Cardiac fibroblast (primary cell): Measurements from ENCODE around the gene INTS1.

ENCODE experiments used
- DNase-seq, 2 donors: peaks; one replicate each; pipeline versions ENCODE4 v3.0.0 to v3.0.0-alpha.2; 2010; ENCODE audit warnings: low read depth in 2 of 2
- H3K4me3 ChIP-seq, 2 donors: replicated peaks in 1 of 2; 1 replicate in 1 of 2; 2 replicates in 1 of 2; pipeline ENCODE4 v1.5.1; 2011; ENCODE audit warnings: low read depth in 2 of 2, low read length in 2 of 2, mild to moderate bottlenecking in 2 of 2, moderate library complexity in 1 of 2
- CTCF ChIP-seq: IDR thresholded peaks from one replicate; pipeline ENCODE4 v1.5.1; 2011; ENCODE audit warnings: low read depth, mild to moderate bottlenecking, low read length, inconsistent platforms

The INTS1 gene

DNA sequence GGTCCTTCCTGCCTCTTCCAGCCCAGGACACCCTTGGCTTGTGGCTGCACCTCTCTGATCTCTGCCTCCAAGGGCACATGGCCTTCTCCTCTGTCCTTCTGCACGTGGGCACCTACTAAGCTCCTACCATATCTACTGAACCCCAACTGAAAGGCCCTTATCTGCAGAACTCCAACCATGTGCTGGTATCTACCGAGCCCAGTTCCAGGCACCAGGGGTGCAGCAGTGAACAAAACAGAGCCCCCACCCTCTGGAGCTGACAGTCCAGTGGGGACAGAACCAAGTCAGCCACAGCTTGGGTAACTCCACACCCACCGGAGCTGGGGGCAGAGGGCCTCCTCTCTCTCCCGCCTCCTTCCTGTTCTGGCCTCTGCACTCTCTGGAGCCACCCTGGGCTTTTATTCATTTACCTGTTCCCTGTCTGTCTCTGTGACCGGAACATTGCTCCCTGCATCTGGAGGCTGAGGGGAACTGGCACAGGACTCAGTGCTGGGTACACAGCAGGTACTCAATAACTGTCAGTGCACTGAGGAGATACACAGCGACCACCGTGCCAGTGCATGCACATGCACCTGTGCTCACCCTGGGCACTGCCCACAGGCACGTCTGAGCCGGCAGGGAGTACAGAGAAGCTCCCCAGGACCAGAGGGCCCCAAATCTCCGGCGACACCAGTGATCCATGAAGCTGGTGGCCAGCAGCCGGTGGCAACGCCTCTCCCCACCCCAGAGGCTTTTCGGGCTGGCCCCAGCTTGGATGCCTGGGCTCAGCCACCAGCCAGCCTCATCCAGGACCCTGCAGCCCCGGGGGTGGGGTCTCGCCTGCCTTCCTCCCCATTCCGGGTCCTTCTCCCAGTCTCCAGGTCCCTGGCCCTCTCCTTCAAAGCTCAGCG lies 46.9 kb downstream of the INTS1 start:
- no peak for DNase-seq
- no peak for TF ChIP-seq CTCF
- H3K4me3 ChIP-seq: peak overlapping the region; percentile 89 to 96

DNA sequence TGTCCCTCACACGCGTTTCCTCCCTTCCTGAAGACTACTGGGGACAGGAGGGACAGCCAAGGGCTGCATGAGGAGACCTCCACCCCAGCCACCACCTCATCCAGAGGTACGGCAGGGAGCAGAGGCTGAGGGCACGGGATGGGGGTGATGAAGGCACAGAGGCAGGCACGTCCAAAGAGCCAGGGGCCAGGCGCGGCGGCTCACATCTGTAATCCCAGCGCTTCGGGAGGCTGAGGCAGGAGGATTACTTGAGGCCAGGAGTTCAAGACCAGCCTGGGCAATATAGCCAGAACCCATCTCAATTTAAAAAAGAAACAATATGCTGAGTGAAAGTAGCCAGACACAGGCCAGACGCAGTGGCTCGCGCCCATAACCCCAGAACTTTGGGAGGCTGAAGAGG lies 48.2 kb downstream of the INTS1 start:
- no peak for TF ChIP-seq CTCF
- H3K4me3 ChIP-seq: no peak overlapping the region
- DNase-seq: no peak

GRCh38 chr7:1455241-1455939 lies 48.8 kb downstream of the INTS1 start:
- no peak for TF ChIP-seq CTCF
- no peak for DNase-seq
- H3K4me3 ChIP-seq: peak overlapping the region in 1 of 2 donors; percentile 37

- peak overlapping the region in 1 of 2 donors; percentile 37 for H3K4me3 ChIP-seq
- DNase-seq: peak; percentile 30 to 41
- no peak for TF ChIP-seq CTCF
Observed at GRCh38 chr7:1454542-1454941, 49.6 kb downstream of the INTS1 start.

- no peak for TF ChIP-seq CTCF
- DNase-seq: no peak
- H3K4me3 ChIP-seq: no peak overlapping the region
Observed at GRCh38 chr7:1452205-1452604, 52.0 kb downstream of the INTS1 start.

DNA sequence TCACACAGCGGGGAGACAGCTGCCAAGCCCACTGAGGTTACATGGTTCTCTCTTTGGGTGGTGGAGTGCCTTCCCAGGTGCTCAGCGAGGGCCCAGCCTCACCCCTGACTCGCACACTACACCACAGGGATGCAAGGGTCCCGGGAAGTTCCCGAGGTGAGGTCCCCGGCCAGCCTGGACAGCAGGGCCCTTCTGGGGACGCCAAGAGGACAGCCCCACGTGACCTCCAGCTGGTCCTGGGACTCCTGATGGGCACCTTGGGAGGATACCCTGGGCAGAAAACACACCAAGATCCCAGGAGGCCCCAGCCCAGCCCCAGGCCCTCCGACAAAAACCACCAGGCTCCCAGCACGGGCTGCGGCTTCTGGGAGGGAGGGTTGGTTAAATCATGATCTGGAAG lies 53.2 kb downstream of the INTS1 start:
- DNase-seq: no peak
- H3K4me3 ChIP-seq: no peak overlapping the region
- no peak for TF ChIP-seq CTCF
